Testis (tissue), 3 donors: Measurements from ENCODE around the gene A3GALT2. TPM values are rescaled to one million over a fixed set of nuclear protein-coding genes. Genes with fewer than 3 reads are reported as not detected.

Experiments used
- DNase-seq: peaks from one replicate; pipeline ENCODE4 v3.0.0-alpha.2; 2019
- H3K27ac ChIP-seq, 2 donors: fragments of 200-600 bp; sonication (generic); one replicate each; pipeline ENCODE4 v1.5.1; 2019
- H3K27me3 ChIP-seq: fragments of 200-600 bp; sonication (generic); one replicate; pipeline ENCODE4 v1.5.1; 2019
- H3K36me3 ChIP-seq: fragments of 200-600 bp; sonication (generic); one replicate; pipeline ENCODE4 v1.5.1; 2017; ENCODE audit warnings: low read depth; ENCODE audit errors: missing control alignments
- H3K4me1 ChIP-seq: fragments of 200-600 bp; sonication (generic); one replicate; pipeline ENCODE4 v1.5.1; 2019
- H3K4me3 ChIP-seq, 2 donors: fragments of 200-600 bp; sonication (generic); one replicate each; pipeline ENCODE4 v1.5.1; 2017 to 2019
- H3K9me3 ChIP-seq: fragments of 200-600 bp; sonication (generic); one replicate; pipeline ENCODE4 v1.5.1; 2017
- CTCF ChIP-seq, 3 experiments: fragments of 450-650 bp in 2 of 3; fragments of 200-600 bp in 1 of 3; sonication (generic) in 1 of 3; IDR thresholded peaks; one replicate each; pipeline ENCODE4 v1.5.1; 2016 to 2019; ENCODE audit warnings: antibody characterized with exemption in 3 of 3, mild to moderate bottlenecking in 2 of 3, moderate library complexity in 1 of 3
- POLR2A ChIP-seq: fragments of 450-650 bp; IDR thresholded peaks from one replicate; pipeline ENCODE4 v1.6.1; 2017; ENCODE audit warnings: antibody characterized with exemption, mild to moderate bottlenecking, moderate library complexity
- whole genome bisulfite sequencing, 2 donors: methylation state at CpG; one replicate each; pipeline ENCODE4 v1.1.5; 2018; 5-methylcytosine and 5-hydroxymethylcytosine counted together
- intact Hi-C: fragments of 100-400 bp; cut with DNase I; formaldehyde crosslinking; loops from one replicate; pipeline ENCODE4 v1.15.1; 2023; ENCODE audit warnings: low total_unique reads
- polyA plus RNA-seq: library from polyadenylated mRNA; stranded (reverse); fragments of 350-450 nt; fragmentation: Illumina TruSeq; extraction: RNeasy Lipid Tissue Mini Kit (QIAGEN cat#74804); gene quantifications from one replicate; pipeline ENCODE4 v1.2.3, GENCODE V29; 2014; ENCODE audit warnings: low read depth, low replicate concordance; ENCODE audit not compliant: insufficient read depth
- total RNA-seq, 2 donors: library from RNA; depleted of rRNA; stranded (reverse); fragments of >200 nt; gene quantifications; one replicate each; pipeline ENCODE4 v1.2.3, GENCODE V29; 2016

A3GALT2 gene
- total and polyA plus RNA-seq, 3 donors from 2014 or later, result 0.87 to 1.7 TPM; not detected in 1

GRCh38 chr1:33272930-33273329 lies 48.0 kb downstream of the A3GALT2 start:
- no peaks in the 10 kb centered on the region for H3K36me3 ChIP-seq
- no peak overlapping the region for H3K27ac ChIP-seq
- peaks cover 19% of the 10 kb centered on the region for H3K4me1 ChIP-seq
- H3K4me3 ChIP-seq, result no peak overlapping the region
- H3K9me3 ChIP-seq, result no peaks in the 10 kb centered on the region
- no peak for DNase-seq
- intact Hi-C loops, result no loop called here
- no peaks in the 10 kb centered on the region for H3K27me3 ChIP-seq
- 67 to 86% methylated on average over 1 of the region's 1 CpG for whole genome bisulfite sequencing, 2 donors
- TF ChIP-seq POLR2A (no peak), CTCF (IDR thresholded peaks at IDR 0.05) (no peak)

- no peaks in the 10 kb centered on the region for H3K27me3 ChIP-seq
- peaks cover 19% of the 10 kb centered on the region for H3K4me1 ChIP-seq
- no peak overlapping the region for H3K4me3 ChIP-seq
- DNase-seq, result no peak
- TF ChIP-seq POLR2A (no peak), CTCF (IDR thresholded peaks at IDR 0.05) (no peak)
- no peaks in the 10 kb centered on the region for H3K9me3 ChIP-seq
- no peak overlapping the region for H3K27ac ChIP-seq
- intact Hi-C loops, result no loop called here
- WGBS, 2 donors, result 58 to 77% methylated on average over 3 of the region's 3 CpGs
- no peaks in the 10 kb centered on the region for H3K36me3 ChIP-seq
Observed at GRCh38 chr1:33272509-33272908, 48.4 kb downstream of the A3GALT2 start.

- intact Hi-C loops, result no loop called here
- Histone ChIP-seq H3K9me3 (no peaks in the 10 kb centered on the region), H3K4me3 (no peak overlapping the region), H3K27me3 (no peaks in the 10 kb centered on the region), H3K36me3 (no peaks in the 10 kb centered on the region), H3K27ac (no peak overlapping the region), H3K4me1 (peaks cover 19% of the 10 kb centered on the region)
- TF ChIP-seq CTCF (IDR thresholded peaks at IDR 0.05), result no peak
- no peak for TF ChIP-seq POLR2A
- no peak for DNase-seq
- WGBS, 2 donors, result 83 to 87% methylated on average over 11 to 13 of the region's 13 CpGs
Observed at GRCh38 chr1:33271666-33272505, 49.0 kb downstream of the A3GALT2 start.

- H3K27ac ChIP-seq, result no peak overlapping the region
- H3K4me1 ChIP-seq, result peaks cover 19% of the 10 kb centered on the region
- H3K36me3 ChIP-seq, result no peaks in the 10 kb centered on the region
- TF ChIP-seq CTCF (IDR thresholded peaks at IDR 0.05), result no peak
- no peak for TF ChIP-seq POLR2A
- intact Hi-C loops, result no loop called here
- H3K9me3 ChIP-seq, result no peaks in the 10 kb centered on the region
- no peak overlapping the region for H3K4me3 ChIP-seq
- H3K27me3 ChIP-seq, result no peaks in the 10 kb centered on the region
- no peak for DNase-seq
- WGBS, 2 donors, result 70 to 72% methylated on average over 7 of the region's 7 CpGs
Observed at GRCh38 chr1:33270808-33271465, 50.0 kb downstream of the A3GALT2 start.
